ENCODE results near the gene TICAM2.

Gene TICAM2

GRCh38 chr5:115568668-115569067 is 33.6 kb downstream of the TICAM2 start:
- DNase-seq (ENCODE audit: low read depth), result no peak

GRCh38 chr5:115565233-115565632 is 37.0 kb downstream of the TICAM2 start:
- DNase-seq (ENCODE audit: low read depth), result no peak

- DNase-seq (ENCODE audit: low read depth), result no peak
Observed at GRCh38 chr5:115561176-115561575, 41.1 kb downstream of the TICAM2 start.

GRCh38 chr5:115559524-115559923 is 42.8 kb downstream of the TICAM2 start:
- DNase-seq (ENCODE audit: low read depth), result no peak

- no peak for DNase-seq (ENCODE audit: low read depth)
Observed at GRCh38 chr5:115558388-115558956, 43.8 kb downstream of the TICAM2 start.

GRCh38 chr5:115557667-115558387 is 44.5 kb downstream of the TICAM2 start:
- no peak for DNase-seq (ENCODE audit: low read depth)

- DNase-seq (ENCODE audit: low read depth), result no peak
Observed at GRCh38 chr5:115556276-115556675, 46.0 kb downstream of the TICAM2 start.

- DNase-seq (ENCODE audit: low read depth), result no peak
Observed at GRCh38 chr5:115555084-115555633, 47.1 kb downstream of the TICAM2 start.

GRCh38 chr5:115553082-115553481 is 49.2 kb downstream of the TICAM2 start:
- DNase-seq (ENCODE audit: low read depth), result no peak

- DNase-seq (ENCODE audit: low read depth), result no peak
Observed at GRCh38 chr5:115551415-115551814, 50.9 kb downstream of the TICAM2 start.

- no peak for DNase-seq (ENCODE audit: low read depth)
Observed at GRCh38 chr5:115549154-115549553, 53.1 kb downstream of the TICAM2 start.

GRCh38 chr5:115548683-115549082 is 53.6 kb downstream of the TICAM2 start:
- no peak for DNase-seq (ENCODE audit: low read depth)

GRCh38 chr5:115545351-115545882 is 56.9 kb downstream of the TICAM2 start:
- no peak for DNase-seq (ENCODE audit: low read depth)

GRCh38 chr5:115544436-115545350 is 57.6 kb downstream of the TICAM2 start, which contains the start of gene FEM1C:
FEM1C (minus strand) TSS chr5:115544775; CDS start chr5:115543493, 1,282 bp downstream.
- peak; percentile 97 for DNase-seq (ENCODE audit: low read depth)

GRCh38 chr5:115544043-115544435 is 58.2 kb downstream of the TICAM2 start:
- DNase-seq (ENCODE audit: low read depth), result peak; percentile 25

GRCh38 chr5:115543365-115544042 is 58.8 kb downstream of the TICAM2 start:
- DNase-seq (ENCODE audit: low read depth), result peak; percentile 10

GRCh38 chr5:115542651-115543364 is 59.5 kb downstream of the TICAM2 start:
- no peak for DNase-seq (ENCODE audit: low read depth)

- DNase-seq (ENCODE audit: low read depth), result no peak
Observed at GRCh38 chr5:115542086-115542485, 60.2 kb downstream of the TICAM2 start.

- no peak for DNase-seq (ENCODE audit: low read depth)
Observed at GRCh38 chr5:115541611-115542010, 60.7 kb downstream of the TICAM2 start.

- DNase-seq (ENCODE audit: low read depth), result no peak
Observed at GRCh38 chr5:115535479-115536035, 66.7 kb downstream of the TICAM2 start.

GRCh38 chr5:115532517-115532916 is 69.8 kb downstream of the TICAM2 start:
- DNase-seq (ENCODE audit: low read depth), result no peak
